Measurements from ENCODE around the gene C18orf54. TPM values are rescaled to one million over a fixed set of nuclear protein-coding genes. Genes with fewer than 3 reads are reported as not detected.
A peak's percentile ranks its signal among the peaks of the same experiment; 100 is the strongest.

The C18orf54 gene
- total RNA-seq, 3 donors from 2014 or later (not counting 1 experiment from before 2014, with no cell fraction given), result 1.8 to 3.2 (median 2.0) TPM

- DNase-seq (no peak), ATAC-seq (no peak)
- Mint-ChIP-seq H3K9me3 (no peaks in the 10 kb centered on the region), H3K27ac (no peak overlapping the region), H3K36me3 (no peaks in the 10 kb centered on the region), H3K27me3 (ENCODE audit: low read depth in 2 of 2) (no peaks in the 10 kb centered on the region), H3K4me1 (peaks cover 13% of the 10 kb centered on the region in 2 donors), H3K4me3 (no peak overlapping the region)
- 67% methylated on average over 3 of the region's 3 CpGs for WGBS (ENCODE audit: insufficient coverage)
- Histone ChIP-seq H3K27ac (ENCODE audit: low read length) (no peak overlapping the region), H3K27me3 (ENCODE audit: control insufficient read depth, insufficient read depth, low read length) (no peaks in the 10 kb centered on the region), H3K4me3 (ENCODE audit: low read length) (no peak overlapping the region), H3K36me3 (ENCODE audit: control insufficient read depth, insufficient read depth, low read length) (no peaks in the 10 kb centered on the region), H3K9me3 (ENCODE audit: control insufficient read depth, insufficient read depth, low read length) (no peaks in the 10 kb centered on the region), H3K4me1 (ENCODE audit: control insufficient read depth, insufficient read depth, low read length) (peaks cover 5% of the 10 kb centered on the region)
- intact Hi-C loops (cut with micrococcal nuclease), result loop anchor here (1.0 kb wide), 1 partner anchor 33 kb away; no protein-coding TSS in a partner anchor
- no peak for TF ChIP-seq CTCF (IDR thresholded peaks at IDR 0.05)
Measured at GRCh38 chr18:54390838-54391237, 33.1 kb downstream of the C18orf54 start.

- Histone ChIP-seq H3K27me3 (ENCODE audit: control insufficient read depth, insufficient read depth, low read length) (no peaks in the 10 kb centered on the region), H3K27ac (ENCODE audit: low read length) (no peak overlapping the region), H3K36me3 (ENCODE audit: control insufficient read depth, insufficient read depth, low read length) (no peaks in the 10 kb centered on the region), H3K4me3 (ENCODE audit: low read length) (no peak overlapping the region), H3K4me1 (ENCODE audit: control insufficient read depth, insufficient read depth, low read length) (peaks cover 5% of the 10 kb centered on the region), H3K9me3 (ENCODE audit: control insufficient read depth, insufficient read depth, low read length) (no peaks in the 10 kb centered on the region)
- Mint-ChIP-seq H3K9me3 (no peaks in the 10 kb centered on the region), H3K27me3 (ENCODE audit: low read depth in 2 of 2) (no peaks in the 10 kb centered on the region), H3K4me3 (no peak overlapping the region), H3K36me3 (no peaks in the 10 kb centered on the region), H3K27ac (no peak overlapping the region), H3K4me1 (peaks cover 13% of the 10 kb centered on the region in 2 donors)
- peak in 1 of 2 donors; percentile 75 for DNase-seq
- 0% methylated on average over 2 of the region's 3 CpGs for WGBS (ENCODE audit: insufficient coverage)
- ATAC-seq, result peak; percentile 66 to 76 (median 71)
- peak; percentile 80 for TF ChIP-seq CTCF (IDR thresholded peaks at IDR 0.05)
- intact Hi-C loops (cut with micrococcal nuclease), result loop anchor here (1.0 kb wide), 2 partner anchors 279 to 591 kb away; no protein-coding TSS in a partner anchor
Measured at GRCh38 chr18:54392543-54393023, 34.9 kb downstream of the C18orf54 start.

GRCh38 chr18:54393648-54394294 lies 36.1 kb downstream of the C18orf54 start:
- 55% methylated on average over 1 of the region's 1 CpG for WGBS (ENCODE audit: insufficient coverage)
- H3K27me3 Mint-ChIP-seq (ENCODE audit: low read depth in 2 of 2), result no peaks in the 10 kb centered on the region
- Histone ChIP-seq H3K27me3 (ENCODE audit: control insufficient read depth, insufficient read depth, low read length) (no peaks in the 10 kb centered on the region), H3K4me3 (ENCODE audit: low read length) (no peak overlapping the region), H3K4me1 (ENCODE audit: control insufficient read depth, insufficient read depth, low read length) (peaks cover 3% of the 10 kb centered on the region), H3K9me3 (ENCODE audit: control insufficient read depth, insufficient read depth, low read length) (no peaks in the 10 kb centered on the region), H3K36me3 (ENCODE audit: control insufficient read depth, insufficient read depth, low read length) (no peaks in the 10 kb centered on the region), H3K27ac (ENCODE audit: low read length) (no peak overlapping the region)
- no peak overlapping the region for H3K4me3 Mint-ChIP-seq
- peaks cover 4 to 5% of the 10 kb centered on the region in 2 donors for H3K4me1 Mint-ChIP-seq
- H3K27ac Mint-ChIP-seq, result no peak overlapping the region
- no peaks in the 10 kb centered on the region for H3K9me3 Mint-ChIP-seq
- no peaks in the 10 kb centered on the region for H3K36me3 Mint-ChIP-seq
- no peak for ATAC-seq
- TF ChIP-seq CTCF (IDR thresholded peaks at IDR 0.05), result no peak
- DNase-seq, result no peak
- intact Hi-C loops (cut with micrococcal nuclease), result no loop called here

Data from natural killer cell (primary cell).